Neural progenitor cell (in vitro differentiated cells): Measurements from ENCODE around the gene CASP7. TPM values are rescaled to one million over a fixed set of nuclear protein-coding genes. Genes with fewer than 3 reads are reported as not detected.

Experiments used
- DNase-seq: peaks from one replicate; pipeline ENCODE4 v3.0.0-alpha.2; 2016; ENCODE audit warnings: low spot score
- H2AFZ ChIP-seq: fragments of 200-600 bp; sonication (generic); replicated peaks from 2 replicates; pipeline ENCODE4 v1.6.1; 2016; ENCODE audit warnings: antibody characterized with exemption
- H3F3A ChIP-seq: fragments of 200-600 bp; sonication (generic); 2 replicates; pipeline ENCODE4 v1.6.1; 2016; ENCODE audit warnings: antibody characterized with exemption, low read depth
- H3K27ac ChIP-seq: fragments of 200-600 bp; sonication (generic); 2 replicates; pipeline ENCODE4 v1.5.1; 2016; ENCODE audit warnings: mild to moderate bottlenecking
- H3K27me3 ChIP-seq: fragments of 200-600 bp; sonication (generic); 2 replicates; pipeline ENCODE4 v1.6.1; 2016; ENCODE audit warnings: mild to moderate bottlenecking, moderate library complexity
- H3K36me3 ChIP-seq: fragments of 200-600 bp; sonication (generic); 2 replicates; pipeline ENCODE4 v1.5.1; 2016
- H3K4me1 ChIP-seq: fragments of 200-600 bp; sonication (generic); 2 replicates; pipeline ENCODE4 v1.6.1; 2016; ENCODE audit warnings: mixed run types
- H3K4me2 ChIP-seq: fragments of 200-600 bp; sonication (generic); 2 replicates; pipeline ENCODE4 v1.6.1; 2016
- H3K4me3 ChIP-seq: fragments of 200-600 bp; sonication (generic); 2 replicates; pipeline ENCODE4 v1.5.1; 2016
- H3K79me2 ChIP-seq: fragments of 200-600 bp; sonication (generic); 2 replicates; pipeline ENCODE4 v1.6.1; 2016; ENCODE audit warnings: low read depth
- H3K9ac ChIP-seq: fragments of 200-600 bp; sonication (generic); 2 replicates; pipeline ENCODE4 v1.6.1; 2016
- H3K9me3 ChIP-seq: fragments of 200-600 bp; sonication (generic); 2 replicates; pipeline ENCODE4 v1.5.1; 2016; ENCODE audit warnings: low read depth
- H4K20me1 ChIP-seq: fragments of 200-600 bp; sonication (generic); 2 replicates; pipeline ENCODE4 v1.6.1; 2016; ENCODE audit warnings: low read depth
- H3K27ac Mint-ChIP-seq: 3 replicates; pipeline ENCODE4 v1.8.0; 2021; ENCODE audit warnings: mixed read lengths
- H3K27me3 Mint-ChIP-seq: 2 replicates; pipeline ENCODE4 v1.8.0; 2022; ENCODE audit warnings: low read depth, mild to moderate bottlenecking, inconsistent platforms, moderate library complexity, mixed read lengths; ENCODE audit not compliant: insufficient read depth
- H3K36me3 Mint-ChIP-seq: 3 replicates; pipeline ENCODE4 v1.8.0; 2021; ENCODE audit warnings: mixed read lengths
- H3K4me1 Mint-ChIP-seq: 3 replicates; pipeline ENCODE4 v1.8.0; 2021; ENCODE audit warnings: mixed read lengths
- H3K4me3 Mint-ChIP-seq: 3 replicates; pipeline ENCODE4 v1.8.0; 2021; ENCODE audit warnings: mild to moderate bottlenecking, moderate library complexity, mixed read lengths
- H3K9me3 Mint-ChIP-seq: 3 replicates; pipeline ENCODE4 v1.8.0; 2020; ENCODE audit warnings: mixed read lengths
- EZH2 ChIP-seq: fragments of 200-600 bp; sonication (generic); IDR thresholded peaks from 2 replicates; pipeline ENCODE4 v1.6.1; 2017; ENCODE audit warnings: antibody characterized with exemption, mild to moderate bottlenecking, moderate library complexity
- EZH2phosphoT487 ChIP-seq: fragments of 200-600 bp; sonication (generic); IDR thresholded peaks from 2 replicates; pipeline ENCODE4 v1.6.1; 2017; ENCODE audit warnings: antibody characterized with exemption
- total RNA-seq: library from RNA; depleted of rRNA; stranded (reverse); fragments of >200 nt; gene quantifications from 2 replicates; pipeline ENCODE4 v1.2.3, GENCODE V29; 2015; ENCODE audit warnings: low replicate concordance
- TF ChIP-seq, protein P1 (sequence below): fragments of 200-600 bp; sonication (generic); IDR thresholded peaks from 2 replicates; pipeline ENCODE4 v1.5.1; 2017; ENCODE audit warnings: antibody characterized with exemption, mild to moderate bottlenecking

Gene CASP7
- 17.8 and 18.9 TPM in 2 replicates for total RNA-seq

DNA sequence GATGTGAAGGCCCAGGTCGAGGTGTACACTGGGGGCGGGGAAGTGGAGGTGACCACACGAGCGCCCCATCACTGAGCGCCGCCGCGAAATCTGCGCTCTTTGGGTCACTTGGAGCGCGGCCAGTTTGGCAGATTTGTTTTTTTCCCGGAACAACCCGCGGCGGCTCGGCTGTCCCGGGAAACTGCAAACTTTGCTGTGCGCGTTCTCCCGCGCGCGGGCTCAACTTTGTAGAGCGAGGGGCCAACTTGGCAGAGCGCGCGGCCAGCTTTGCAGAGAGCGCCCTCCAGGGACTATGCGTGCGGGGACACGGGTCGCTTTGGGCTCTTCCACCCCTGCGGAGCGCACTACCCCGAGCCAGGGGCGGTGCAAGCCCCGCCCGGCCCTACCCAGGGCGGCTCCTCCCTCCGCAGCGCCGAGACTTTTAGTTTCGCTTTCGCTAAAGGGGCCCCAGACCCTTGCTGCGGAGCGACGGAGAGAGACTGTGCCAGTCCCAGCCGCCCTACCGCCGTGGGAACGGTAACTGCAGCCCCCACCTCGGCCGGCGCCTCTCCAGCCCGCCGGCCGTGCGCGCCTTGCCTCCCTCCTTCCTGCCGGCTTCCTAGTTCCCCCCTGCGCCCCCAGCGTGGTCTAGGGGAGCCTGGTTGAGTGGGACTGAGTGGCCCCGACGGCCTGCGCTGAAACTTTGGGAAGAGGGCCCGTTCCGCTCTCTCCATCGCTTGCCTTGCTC is at the start of gene CASP7:
TSS of gene CASP7 (plus strand) at position 450 of the 727 bp plus-strand sequence. CDS start 17,582 bp downstream, outside the sequence.
- Histone ChIP-seq H3K4me1 (peaks cover 3% of the 10 kb centered on the region), H3K27ac (peak within 1 kb of the TSS; percentile 72)

DNA sequence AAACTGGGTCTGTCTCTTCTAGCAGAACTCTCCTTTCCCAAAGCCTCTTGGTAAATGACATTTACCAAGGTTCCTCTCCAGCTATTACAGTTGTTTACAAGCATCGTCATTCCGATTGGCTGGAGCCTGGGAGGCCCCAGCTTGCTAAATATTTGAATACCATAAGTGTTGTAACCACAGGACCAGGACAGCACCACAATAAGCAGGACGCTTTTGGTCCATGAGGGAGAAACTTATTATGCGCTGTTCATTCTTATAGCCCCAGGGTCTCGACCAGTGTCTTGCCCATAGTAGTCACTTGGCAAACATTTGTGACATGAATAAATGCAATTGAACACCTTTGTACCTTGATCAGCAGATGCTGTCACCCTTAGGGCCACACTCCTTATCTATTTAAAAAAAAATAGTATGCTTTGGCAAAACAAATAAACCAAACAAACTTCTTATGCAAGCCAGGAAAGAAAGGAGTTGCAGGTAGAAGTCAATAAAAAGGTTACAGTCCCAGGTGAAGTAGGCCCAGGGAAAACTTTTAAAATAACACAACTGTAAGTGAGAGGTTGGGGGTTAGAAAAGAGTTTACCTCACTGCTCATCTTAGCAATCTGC is 48.7 kb upstream of the CASP7 start:
- Histone ChIP-seq H2AFZ (no peak overlapping the region), H4K20me1 (no peaks in the 10 kb centered on the region), H3K9ac (no peak overlapping the region), H3K27me3 (no peaks in the 10 kb centered on the region), H3F3A (peaks cover 12% of the 10 kb centered on the region), H3K36me3 (no peaks in the 10 kb centered on the region), H3K4me3 (no peak overlapping the region), H3K9me3 (no peaks in the 10 kb centered on the region), H3K27ac (peak overlapping the region; percentile 46), H3K4me1 (peaks cover 37% of the 10 kb centered on the region), H3K4me2 (peak overlapping the region; percentile 46), H3K79me2 (no peaks in the 10 kb centered on the region)
- DNase-seq: no peak
- peaks cover 1% of the 10 kb centered on the region for H3K36me3 Mint-ChIP-seq
- TF ChIP-seq EZH2 (no peak), EZH2phosphoT487 (no peak)
- TF ChIP-seq, protein P1, sequence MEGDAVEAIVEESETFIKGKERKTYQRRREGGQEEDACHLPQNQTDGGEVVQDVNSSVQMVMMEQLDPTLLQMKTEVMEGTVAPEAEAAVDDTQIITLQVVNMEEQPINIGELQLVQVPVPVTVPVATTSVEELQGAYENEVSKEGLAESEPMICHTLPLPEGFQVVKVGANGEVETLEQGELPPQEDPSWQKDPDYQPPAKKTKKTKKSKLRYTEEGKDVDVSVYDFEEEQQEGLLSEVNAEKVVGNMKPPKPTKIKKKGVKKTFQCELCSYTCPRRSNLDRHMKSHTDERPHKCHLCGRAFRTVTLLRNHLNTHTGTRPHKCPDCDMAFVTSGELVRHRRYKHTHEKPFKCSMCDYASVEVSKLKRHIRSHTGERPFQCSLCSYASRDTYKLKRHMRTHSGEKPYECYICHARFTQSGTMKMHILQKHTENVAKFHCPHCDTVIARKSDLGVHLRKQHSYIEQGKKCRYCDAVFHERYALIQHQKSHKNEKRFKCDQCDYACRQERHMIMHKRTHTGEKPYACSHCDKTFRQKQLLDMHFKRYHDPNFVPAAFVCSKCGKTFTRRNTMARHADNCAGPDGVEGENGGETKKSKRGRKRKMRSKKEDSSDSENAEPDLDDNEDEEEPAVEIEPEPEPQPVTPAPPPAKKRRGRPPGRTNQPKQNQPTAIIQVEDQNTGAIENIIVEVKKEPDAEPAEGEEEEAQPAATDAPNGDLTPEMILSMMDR: no peak
- peaks cover 4% of the 10 kb centered on the region for H3K9me3 Mint-ChIP-seq
- peak overlapping the region; percentile 97 for H3K27ac Mint-ChIP-seq
- peaks cover 4% of the 10 kb centered on the region for H3K27me3 Mint-ChIP-seq
- peaks cover 28% of the 10 kb centered on the region for H3K4me1 Mint-ChIP-seq
- no peak overlapping the region for H3K4me3 Mint-ChIP-seq

More for the DNA sequence above, at the start of gene CASP7:
- H3K9ac ChIP-seq: peak within 1 kb of the TSS; percentile 65
- DNase-seq: peak; percentile 96
- H3K9me3 ChIP-seq: no peaks in the 10 kb centered on the region
- peaks cover 11% of the 10 kb centered on the region for H3K27me3 ChIP-seq
- no peaks in the 10 kb centered on the region for H4K20me1 ChIP-seq
- H3K4me3 ChIP-seq: peak within 1 kb of the TSS; percentile 90
- peaks cover 5% of the 10 kb centered on the region for H3K27me3 Mint-ChIP-seq
- peaks cover 10% of the 10 kb centered on the region for H3K36me3 Mint-ChIP-seq
- H2AFZ ChIP-seq: peak within 1 kb of the TSS; percentile 95
- H3K4me3 Mint-ChIP-seq: peak within 1 kb of the TSS; percentile 91
- TF ChIP-seq EZH2phosphoT487: no peak
- TF ChIP-seq, protein P1: peak; percentile 49
- H3K4me2 ChIP-seq: peak within 1 kb of the TSS; percentile 87
- peaks cover 10% of the 10 kb centered on the region for H3K4me1 Mint-ChIP-seq
- peaks cover 18% of the 10 kb centered on the region for H3K9me3 Mint-ChIP-seq
- peaks cover 6% of the 10 kb centered on the region for H3F3A ChIP-seq
- H3K36me3 ChIP-seq: no peaks in the 10 kb centered on the region
- H3K27ac Mint-ChIP-seq: peak within 1 kb of the TSS; percentile 58
- peaks cover 36% of the 10 kb centered on the region for H3K79me2 ChIP-seq

DNA sequence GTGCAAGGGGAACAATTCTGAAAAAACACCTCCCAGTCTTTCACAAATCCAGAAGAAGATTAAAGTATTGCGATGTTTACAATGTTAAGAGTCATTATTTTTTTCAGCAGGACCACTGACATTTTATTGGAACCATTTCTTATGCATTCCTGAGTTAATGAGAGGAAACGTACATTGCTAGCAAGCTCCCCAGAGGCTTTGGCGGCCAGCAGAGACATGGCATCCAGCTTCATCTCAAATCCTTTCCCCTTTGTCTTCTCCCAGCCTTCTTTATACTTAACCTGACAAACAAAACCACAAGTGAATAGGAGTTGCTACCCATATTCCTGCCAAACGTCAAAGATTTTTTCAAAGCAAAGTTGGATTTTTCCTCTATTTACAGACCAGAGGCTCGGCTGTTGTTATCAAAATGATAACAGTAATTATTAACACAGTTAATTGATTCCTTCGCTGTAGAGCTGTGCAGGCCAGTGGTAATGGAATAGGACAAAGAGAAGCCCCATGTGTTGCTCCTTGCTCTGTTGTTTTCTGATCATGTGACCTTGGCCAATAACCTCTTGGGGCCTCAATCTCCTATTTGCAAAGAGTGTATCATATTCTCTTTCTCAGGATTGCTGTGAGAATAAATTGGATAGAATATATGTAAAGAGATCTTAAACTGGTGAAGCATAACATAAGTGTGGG is 47.9 kb upstream of the CASP7 start:
- TF ChIP-seq, protein P1: no peak
- TF ChIP-seq EZH2phosphoT487 (no peak), EZH2 (no peak)

More for the DNA sequence above, 47.9 kb upstream of the CASP7 start:
- Histone ChIP-seq H4K20me1 (no peaks in the 10 kb centered on the region), H3K36me3 (no peaks in the 10 kb centered on the region), H3K79me2 (no peaks in the 10 kb centered on the region), H3F3A (peaks cover 12% of the 10 kb centered on the region), H3K27ac (peak overlapping the region; percentile 46), H3K4me2 (peak overlapping the region; percentile 46), H3K4me1 (peaks cover 34% of the 10 kb centered on the region), H3K27me3 (no peaks in the 10 kb centered on the region), H3K9ac (no peak overlapping the region), H2AFZ (no peak overlapping the region), H3K4me3 (no peak overlapping the region), H3K9me3 (no peaks in the 10 kb centered on the region)
- H3K36me3 Mint-ChIP-seq: peaks cover 1% of the 10 kb centered on the region
- peak overlapping the region; percentile 51 for H3K4me3 Mint-ChIP-seq
- H3K9me3 Mint-ChIP-seq: peaks cover 4% of the 10 kb centered on the region
- peak; percentile 68 for DNase-seq
- H3K27ac Mint-ChIP-seq: peak overlapping the region; percentile 97
- H3K4me1 Mint-ChIP-seq: peaks cover 28% of the 10 kb centered on the region
- peaks cover 4% of the 10 kb centered on the region for H3K27me3 Mint-ChIP-seq
